ENCODE data around the gene ILRUN. TPM values are rescaled to one million over a fixed set of nuclear protein-coding genes. Genes with fewer than 3 reads are reported as not detected.

ILRUN gene
- total and polyA plus RNA-seq, 9 of the 15 experiments (the other 6 are each of a cell fraction or from before 2014, with no cell fraction given), result 24.9 to 78.9 (median 53.4) TPM

DNA sequence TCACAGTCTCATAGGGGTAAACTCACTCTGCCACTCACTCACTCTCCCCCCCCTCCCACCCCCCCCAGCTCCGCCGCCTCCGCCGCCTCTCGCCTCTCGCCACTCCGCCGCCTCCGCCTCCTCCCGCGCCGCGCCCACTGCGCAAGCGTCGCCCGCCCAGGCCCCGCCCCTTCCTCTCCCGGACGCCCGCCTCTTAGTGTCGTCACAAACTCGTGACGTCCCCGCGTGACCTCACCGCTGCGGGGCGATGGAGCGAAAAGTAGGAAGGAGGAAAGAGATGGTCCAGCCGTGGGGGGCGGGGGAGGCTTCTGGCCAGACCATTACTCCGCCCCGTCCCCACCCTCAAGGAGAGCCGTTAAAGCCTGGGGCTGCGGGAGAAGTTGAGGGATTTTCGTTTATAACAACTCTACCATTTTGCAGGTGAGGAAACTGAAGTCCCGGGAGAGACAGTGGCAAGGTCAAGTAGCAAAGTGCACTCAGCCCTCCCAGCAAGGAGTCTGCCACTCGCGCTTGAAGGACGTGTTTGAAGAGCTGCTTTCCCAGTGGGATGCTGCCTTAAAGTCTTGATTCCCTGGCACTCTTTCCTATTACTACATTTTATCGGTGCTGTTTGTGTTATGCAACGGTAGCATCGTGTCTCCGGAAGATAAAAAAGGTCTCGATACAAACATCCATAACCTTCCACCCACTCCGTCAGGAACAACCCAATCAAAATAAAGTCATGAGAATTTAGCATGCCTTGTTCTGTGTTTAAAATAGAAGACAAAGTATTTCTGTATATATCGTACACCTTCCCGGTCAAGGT is at the start of gene ILRUN (continued):
- TF ChIP-seq STAT5B (CRISPR knock-in tag; IDR thresholded peaks at IDR 0.05) (no peak), CREM (IDR thresholded peaks at IDR 0.05; ENCODE audit: low read depth) (peak; percentile 99), MYBL2 (IDR thresholded peaks at IDR 0.05; ENCODE audit: low read depth) (peak; percentile 57; the same call in 1 of the 2 replicates), MYBL2 (CRISPR knock-in tag; IDR thresholded peaks at IDR 0.05; ENCODE audit: borderline replicate concordance) (no peak), HIVEP1 (CRISPR knock-in tag; IDR thresholded peaks at IDR 0.05) (no peak), MCM7 (IDR thresholded peaks at IDR 0.05) (0 out of 4 replicates have a peak, but pooled peaks of 1 of the 2 experiments have one; percentile 23), TOE1 (IDR thresholded peaks at IDR 0.05; ENCODE audit: borderline replicate concordance) (peak; percentile 86), TOE1 (CRISPR knock-in tag; IDR thresholded peaks at IDR 0.05; ENCODE audit: borderline replicate concordance, low read depth) (no peak), RBBP5 (IDR thresholded peaks at IDR 0.05; ENCODE audit: borderline replicate concordance, insufficient read depth, low read length, poor library complexity, severe bottlenecking) (no peak), ELF1 (tag; IDR thresholded peaks at IDR 0.05) (peak; percentile 84), KHSRP (IDR thresholded peaks at IDR 0.05) (peak; percentile 93), ETV5 (CRISPR knock-in tag; IDR thresholded peaks at IDR 0.05; ENCODE audit: low read depth) (no peak), ZNF445 (CRISPR knock-in tag; IDR thresholded peaks at IDR 0.05; ENCODE audit: low read depth) (no peak), TAL1 (IDR thresholded peaks at IDR 0.05) (peak; percentile 12; the same call in 1 of the 2 replicates), EGR1 (conservative IDR thresholded peaks at IDR 0.05) (peak; percentile 90), MYNN (IDR thresholded peaks at IDR 0.05) (no peak), MYNN (CRISPR knock-in tag; IDR thresholded peaks at IDR 0.05) (no peak), KDM5B (IDR thresholded peaks at IDR 0.05; ENCODE audit: insufficient replicate concordance, low read depth, low read length) (no peak)
- TF ChIP-seq, protein P1, sequence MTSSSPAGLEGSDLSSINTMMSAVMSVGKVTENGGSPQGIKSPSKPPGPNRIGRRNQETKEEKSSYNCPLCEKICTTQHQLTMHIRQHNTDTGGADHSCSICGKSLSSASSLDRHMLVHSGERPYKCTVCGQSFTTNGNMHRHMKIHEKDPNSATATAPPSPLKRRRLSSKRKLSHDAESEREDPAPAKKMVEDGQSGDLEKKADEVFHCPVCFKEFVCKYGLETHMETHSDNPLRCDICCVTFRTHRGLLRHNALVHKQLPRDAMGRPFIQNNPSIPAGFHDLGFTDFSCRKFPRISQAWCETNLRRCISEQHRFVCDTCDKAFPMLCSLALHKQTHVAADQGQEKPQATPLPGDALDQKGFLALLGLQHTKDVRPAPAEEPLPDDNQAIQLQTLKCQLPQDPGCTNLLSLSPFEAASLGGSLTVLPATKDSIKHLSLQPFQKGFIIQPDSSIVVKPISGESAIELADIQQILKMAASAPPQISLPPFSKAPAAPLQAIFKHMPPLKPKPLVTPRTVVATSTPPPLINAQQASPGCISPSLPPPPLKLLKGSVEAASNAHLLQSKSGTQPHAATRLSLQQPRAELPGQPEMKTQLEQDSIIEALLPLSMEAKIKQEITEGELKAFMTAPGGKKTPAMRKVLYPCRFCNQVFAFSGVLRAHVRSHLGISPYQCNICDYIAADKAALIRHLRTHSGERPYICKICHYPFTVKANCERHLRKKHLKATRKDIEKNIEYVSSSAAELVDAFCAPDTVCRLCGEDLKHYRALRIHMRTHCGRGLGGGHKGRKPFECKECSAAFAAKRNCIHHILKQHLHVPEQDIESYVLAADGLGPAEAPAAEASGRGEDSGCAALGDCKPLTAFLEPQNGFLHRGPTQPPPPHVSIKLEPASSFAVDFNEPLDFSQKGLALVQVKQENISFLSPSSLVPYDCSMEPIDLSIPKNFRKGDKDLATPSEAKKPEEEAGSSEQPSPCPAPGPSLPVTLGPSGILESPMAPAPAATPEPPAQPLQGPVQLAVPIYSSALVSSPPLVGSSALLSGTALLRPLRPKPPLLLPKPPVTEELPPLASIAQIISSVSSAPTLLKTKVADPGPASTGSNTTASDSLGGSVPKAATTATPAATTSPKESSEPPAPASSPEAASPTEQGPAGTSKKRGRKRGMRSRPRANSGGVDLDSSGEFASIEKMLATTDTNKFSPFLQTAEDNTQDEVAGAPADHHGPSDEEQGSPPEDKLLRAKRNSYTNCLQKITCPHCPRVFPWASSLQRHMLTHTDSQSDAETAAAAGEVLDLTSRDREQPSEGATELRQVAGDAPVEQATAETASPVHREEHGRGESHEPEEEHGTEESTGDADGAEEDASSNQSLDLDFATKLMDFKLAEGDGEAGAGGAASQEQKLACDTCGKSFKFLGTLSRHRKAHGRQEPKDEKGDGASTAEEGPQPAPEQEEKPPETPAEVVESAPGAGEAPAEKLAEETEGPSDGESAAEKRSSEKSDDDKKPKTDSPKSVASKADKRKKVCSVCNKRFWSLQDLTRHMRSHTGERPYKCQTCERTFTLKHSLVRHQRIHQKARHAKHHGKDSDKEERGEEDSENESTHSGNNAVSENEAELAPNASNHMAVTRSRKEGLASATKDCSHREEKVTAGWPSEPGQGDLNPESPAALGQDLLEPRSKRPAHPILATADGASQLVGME (CRISPR knock-in tag; IDR thresholded peaks at IDR 0.05), result peak; percentile 97
- TF ChIP-seq, protein P2, sequence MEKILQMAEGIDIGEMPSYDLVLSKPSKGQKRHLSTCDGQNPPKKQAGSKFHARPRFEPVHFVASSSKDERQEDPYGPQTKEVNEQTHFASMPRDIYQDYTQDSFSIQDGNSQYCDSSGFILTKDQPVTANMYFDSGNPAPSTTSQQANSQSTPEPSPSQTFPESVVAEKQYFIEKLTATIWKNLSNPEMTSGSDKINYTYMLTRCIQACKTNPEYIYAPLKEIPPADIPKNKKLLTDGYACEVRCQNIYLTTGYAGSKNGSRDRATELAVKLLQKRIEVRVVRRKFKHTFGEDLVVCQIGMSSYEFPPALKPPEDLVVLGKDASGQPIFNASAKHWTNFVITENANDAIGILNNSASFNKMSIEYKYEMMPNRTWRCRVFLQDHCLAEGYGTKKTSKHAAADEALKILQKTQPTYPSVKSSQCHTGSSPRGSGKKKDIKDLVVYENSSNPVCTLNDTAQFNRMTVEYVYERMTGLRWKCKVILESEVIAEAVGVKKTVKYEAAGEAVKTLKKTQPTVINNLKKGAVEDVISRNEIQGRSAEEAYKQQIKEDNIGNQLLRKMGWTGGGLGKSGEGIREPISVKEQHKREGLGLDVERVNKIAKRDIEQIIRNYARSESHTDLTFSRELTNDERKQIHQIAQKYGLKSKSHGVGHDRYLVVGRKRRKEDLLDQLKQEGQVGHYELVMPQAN (IDR thresholded peaks at IDR 0.05; ENCODE audit: borderline replicate concordance), result peak; percentile 57; the same call in 1 of the 2 replicates

All from K562 (cell line).